GM12878 (cell line): ENCODE data around the gene L1TD1. TPM values are rescaled to one million over a fixed set of nuclear protein-coding genes. Genes with fewer than 3 reads are reported as not detected.

Source experiments
- ATAC-seq: fragments of 200-7000 bp; cut with Tn5 transposase; 3 replicates; pipeline ENCODE4 v1.9.1; 2020; ENCODE audit warnings: mild to moderate bottlenecking, moderate library complexity
- BruUV-seq: library from RNA; stranded (reverse); fragments of 400-500 nt; replicated peaks from 2 replicates; lab custom pipeline; 2021; lab: Mats Ljungman, UMichigan
- CTCF ChIA-PET: fragments of 300-600 bp; sonication (Branson Sonifier 250); formaldehyde crosslinking; extraction: SDS; loops from one replicate; lab custom pipeline; 2021; ENCODE audit warnings: inconsistent platforms; lab: Yijun Ruan, JAX
- POLR2A ChIA-PET: fragments of 350-600 bp; formaldehyde crosslinking; extraction: SDS; loops from one replicate; lab custom pipeline; 2021; ENCODE audit warnings: inconsistent platforms; lab: Charles Lee
- RAD21 ChIA-PET: fragments of 300-600 bp; sonication (Branson Sonifier 250); formaldehyde crosslinking; loops from one replicate; lab custom pipeline; 2023; ENCODE audit warnings: antibody characterized with exemption; ENCODE audit not compliant: unreplicated experiment; lab: Charles Lee
- SMC1A ChIA-PET: fragments of 300-600 bp; sonication (Branson Sonifier 250); formaldehyde crosslinking; loops from one replicate; lab custom pipeline; 2023; ENCODE audit not compliant: unreplicated experiment, uncharacterized antibody; lab: Charles Lee
- DNase-seq: peaks from one replicate; pipeline ENCODE4 v3.0.0-alpha.2; 2011; ENCODE audit warnings: low read depth, low spot score
- FAIRE-seq: peaks from 3 replicates; lab custom pipeline; 2011; peaks lifted over from hg19 to GRCh38; lab: Jason Lieb, UNC
- H2AFZ ChIP-seq: 2 replicates; pipeline ENCODE4 v1.6.0; 2011; ENCODE audit warnings: low read depth, low read length, control low read depth; ENCODE audit not compliant: control insufficient read depth
- H3K27ac ChIP-seq: 2 replicates; pipeline ENCODE4 v1.5.1; 2011; ENCODE audit warnings: control low read depth; ENCODE audit not compliant: control insufficient read depth, insufficient read depth
- H3K27me3 ChIP-seq, 2 experiments: replicated peaks in 1 of 2; 2 replicates each; pipeline versions ENCODE4 v1.6.0 to v1.6.1; 2011; ENCODE audit warnings: low read length in 1 of 2; ENCODE audit not compliant: control insufficient read depth in 2 of 2, insufficient read depth in 2 of 2
- H3K36me3 ChIP-seq, 2 experiments: 2 replicates each; pipeline ENCODE4 v1.5.1; 2011; ENCODE audit warnings: low read length in 1 of 2; ENCODE audit not compliant: control insufficient read depth in 2 of 2, insufficient read depth in 2 of 2
- H3K4me1 ChIP-seq: 2 replicates; pipeline ENCODE4 v1.6.1; 2011; ENCODE audit warnings: mild to moderate bottlenecking, low read length, moderate library complexity, mixed read lengths; ENCODE audit not compliant: control insufficient read depth, insufficient read depth
- H3K4me2 ChIP-seq: 2 replicates; pipeline ENCODE4 v1.6.0; 2011; ENCODE audit warnings: control low read depth; ENCODE audit not compliant: control insufficient read depth, insufficient read depth
- H3K4me3 ChIP-seq: fragments of 200-600 bp; sonication (generic); 2 replicates; pipeline ENCODE4 v1.5.1; 2016
- H3K79me2 ChIP-seq: 2 replicates; pipeline ENCODE4 v1.6.0; 2011; ENCODE audit warnings: low read length; ENCODE audit not compliant: control insufficient read depth, insufficient read depth
- H3K9ac ChIP-seq: 2 replicates; pipeline ENCODE4 v1.8.0; 2011; ENCODE audit warnings: low read length, control low read depth, mixed read lengths; ENCODE audit not compliant: control insufficient read depth, insufficient read depth
- H3K9me3 ChIP-seq: replicated peaks from 3 replicates; pipeline ENCODE4 v1.5.1; 2011; ENCODE audit warnings: mild to moderate bottlenecking, low read length; ENCODE audit not compliant: control insufficient read depth, insufficient read depth
- H4K20me1 ChIP-seq: 2 replicates; pipeline ENCODE4 v1.6.0; 2011; ENCODE audit not compliant: control insufficient read depth, insufficient read depth
- BHLHE40 ChIP-seq, 2 experiments: fragments of 450-650 bp in 1 of 2; IDR thresholded peaks; 2 replicates each; pipeline ENCODE4 v1.6.1; 2011 to 2017; ENCODE audit warnings: low read depth in 2 of 2, borderline replicate concordance in 1 of 2, improper control_type of control experiment in 1 of 2, low read length in 1 of 2, mild to moderate bottlenecking in 1 of 2
- BRCA1 ChIP-seq: IDR thresholded peaks from 2 replicates; pipeline ENCODE4 v1.6.1; 2011; ENCODE audit warnings: low read depth, low read length, improper control_type of control experiment
- DPF2 ChIP-seq: fragments of 450-650 bp; IDR thresholded peaks from 2 replicates; pipeline ENCODE4 v1.6.1; 2017; ENCODE audit warnings: mild to moderate bottlenecking
- ELK1 ChIP-seq: IDR thresholded peaks from 2 replicates; pipeline ENCODE4 v1.6.1; 2012; ENCODE audit warnings: low read depth, low read length, improper control_type of control experiment
- JUND ChIP-seq: IDR thresholded peaks from 2 replicates; pipeline ENCODE4 v1.6.1; 2012; ENCODE audit warnings: low read depth, mild to moderate bottlenecking, low read length, improper control_type of control experiment, moderate library complexity
- MEF2A ChIP-seq: IDR thresholded peaks from 2 replicates; pipeline ENCODE4 v1.6.1; 2011; ENCODE audit warnings: low read depth, mild to moderate bottlenecking, low read length, moderate library complexity; ENCODE audit not compliant: insufficient read depth
- NFIC ChIP-seq: IDR thresholded peaks from 2 replicates; pipeline ENCODE4 v1.6.1; 2012; ENCODE audit warnings: low read depth, mild to moderate bottlenecking, inconsistent platforms, low read length, moderate library complexity
- NR2C1 ChIP-seq: fragments of 450-650 bp; IDR thresholded peaks from 2 replicates; pipeline ENCODE4 v1.6.1; 2017; ENCODE audit warnings: antibody characterized with exemption, mild to moderate bottlenecking, moderate library complexity
- PML ChIP-seq: IDR thresholded peaks from 2 replicates; pipeline ENCODE4 v1.6.1; 2012; ENCODE audit warnings: low read length, inconsistent platforms
- POLR2A ChIP-seq: IDR thresholded peaks from 2 replicates; pipeline ENCODE4 v1.6.1; 2011; ENCODE audit warnings: low read depth, mild to moderate bottlenecking, low read length
- RAD21 ChIP-seq: IDR thresholded peaks from 2 replicates; pipeline ENCODE4 v1.6.1; 2011; ENCODE audit warnings: mild to moderate bottlenecking, low read depth, low read length, moderate library complexity; ENCODE audit not compliant: insufficient read depth
- RB1 ChIP-seq: fragments of 450-650 bp; formaldehyde crosslinking; IDR thresholded peaks from 2 replicates; pipeline ENCODE4 v1.6.1; 2017; ENCODE audit warnings: mild to moderate bottlenecking, borderline replicate concordance
- SMAD1 ChIP-seq: fragments of 450-650 bp; IDR thresholded peaks from 2 replicates; pipeline ENCODE4 v1.6.1; 2018; ENCODE audit warnings: mild to moderate bottlenecking, low read depth; ENCODE audit not compliant: partially characterized antibody
- SUPT20H ChIP-seq: IDR thresholded peaks from 2 replicates; pipeline ENCODE4 v1.6.1; 2011; ENCODE audit warnings: low read depth, mild to moderate bottlenecking, low read length, moderate library complexity, borderline replicate concordance; ENCODE audit not compliant: control insufficient read depth
- ZBED1 ChIP-seq: IDR thresholded peaks from 2 replicates; pipeline ENCODE4 v1.6.1; 2016; ENCODE audit warnings: borderline replicate concordance
- ZNF274 ChIP-seq: IDR thresholded peaks from one replicate; pipeline ENCODE4 v1.8.0; 2011; ENCODE audit not compliant: insufficient read length, insufficient read depth
- ZNF384 ChIP-seq: IDR thresholded peaks from 2 replicates; pipeline ENCODE4 v1.6.1; 2012; ENCODE audit warnings: low read depth, mild to moderate bottlenecking, low read length, improper control_type of control experiment, borderline replicate concordance
- WGBS: methylation state at CpG from one replicate; pipeline ENCODE4 v1.1.6; 2016; ENCODE audit warnings: low lambda C conversion rate; ENCODE audit not compliant: insufficient replicate concordance, insufficient coverage; ENCODE audit errors: missing lambda C conversion rate; 5-methylcytosine and 5-hydroxymethylcytosine counted together
- in situ Hi-C: fragments of 300-500 bp; cut with MboI; formaldehyde crosslinking; loops from 9 replicates; pipeline ENCODE4 v1.14.3; 2018; ENCODE audit warnings: mixed read lengths
- intact Hi-C: fragments of 100-400 bp; cut with micrococcal nuclease; formaldehyde crosslinking; loops from one replicate; pipeline ENCODE4 v1.14.2; 2022; ENCODE audit not compliant: unreplicated experiment
- polyA plus RNA-seq, 11 experiments: library from polyadenylated mRNA; depleted of rRNA in 4 of 11; unstranded in 6 of 11; stranded (reverse) in 5 of 11; fragments of >200 nt; fragmentation: Nextera tagmentation in 4 of 11; fragmentation: Illumina TruSeq in 1 of 11; extraction: Ambion mirVana in 4 of 11; extraction: Trizol in 1 of 11; gene quantifications; 1 replicate in 1 of 11; 2 replicates in 10 of 11; pipeline versions ENCODE4 v1.2.1 to v1.2.3, GENCODE V29; 2011 to 2016; ENCODE audit warnings: inconsistent platforms in 2 of 11, missing spikeins in 2 of 11, low read depth in 1 of 11
- total RNA-seq, 4 experiments: library from RNA; depleted of rRNA in 3 of 4; stranded (reverse); fragments of >200 nt in 3 of 4; fragmentation: Illumina TruSeq in 1 of 4; extraction: Trizol in 1 of 4; gene quantifications; 2 replicates each; pipeline versions ENCODE4 v1.2.1 to v1.2.3, GENCODE V29; 2013 to 2021
- TF ChIP-seq, protein P1 (sequence below): fragments of 450-650 bp; IDR thresholded peaks from 2 replicates; pipeline ENCODE4 v1.6.1; 2016; ENCODE audit warnings: mild to moderate bottlenecking, moderate library complexity, borderline replicate concordance
- TF ChIP-seq, protein P2 (sequence below): IDR thresholded peaks from 2 replicates; pipeline ENCODE4 v1.6.1; 2011; ENCODE audit warnings: low read depth, low read length, improper control_type of control experiment, borderline replicate concordance
- TF ChIP-seq, protein P3 (sequence below): IDR thresholded peaks from 2 replicates; pipeline ENCODE4 v1.6.1; 2012; ENCODE audit warnings: low read depth, low read length, improper control_type of control experiment

The L1TD1 gene
- total and polyA plus RNA-seq, 10 of the 15 experiments (the other 5 are each of a cell fraction or from before 2014, with no cell fraction given): 0.07 to 0.31 (median 0.21) TPM; not detected in 7

- ChIA-PET POLR2A (no interaction called here), CTCF (interaction anchor here (1.2 kb wide), 1 partner anchor 27 kb away, joined by 3 read pairs; no protein-coding TSS in a partner anchor), RAD21 (no interaction called here), SMC1A (no interaction called here)
- H3K4me1 ChIP-seq: no peaks in the 10 kb centered on the region
- H2AFZ ChIP-seq: no peak overlapping the region
- TF ChIP-seq ELK1: no peak
- TF ChIP-seq, protein P1, sequence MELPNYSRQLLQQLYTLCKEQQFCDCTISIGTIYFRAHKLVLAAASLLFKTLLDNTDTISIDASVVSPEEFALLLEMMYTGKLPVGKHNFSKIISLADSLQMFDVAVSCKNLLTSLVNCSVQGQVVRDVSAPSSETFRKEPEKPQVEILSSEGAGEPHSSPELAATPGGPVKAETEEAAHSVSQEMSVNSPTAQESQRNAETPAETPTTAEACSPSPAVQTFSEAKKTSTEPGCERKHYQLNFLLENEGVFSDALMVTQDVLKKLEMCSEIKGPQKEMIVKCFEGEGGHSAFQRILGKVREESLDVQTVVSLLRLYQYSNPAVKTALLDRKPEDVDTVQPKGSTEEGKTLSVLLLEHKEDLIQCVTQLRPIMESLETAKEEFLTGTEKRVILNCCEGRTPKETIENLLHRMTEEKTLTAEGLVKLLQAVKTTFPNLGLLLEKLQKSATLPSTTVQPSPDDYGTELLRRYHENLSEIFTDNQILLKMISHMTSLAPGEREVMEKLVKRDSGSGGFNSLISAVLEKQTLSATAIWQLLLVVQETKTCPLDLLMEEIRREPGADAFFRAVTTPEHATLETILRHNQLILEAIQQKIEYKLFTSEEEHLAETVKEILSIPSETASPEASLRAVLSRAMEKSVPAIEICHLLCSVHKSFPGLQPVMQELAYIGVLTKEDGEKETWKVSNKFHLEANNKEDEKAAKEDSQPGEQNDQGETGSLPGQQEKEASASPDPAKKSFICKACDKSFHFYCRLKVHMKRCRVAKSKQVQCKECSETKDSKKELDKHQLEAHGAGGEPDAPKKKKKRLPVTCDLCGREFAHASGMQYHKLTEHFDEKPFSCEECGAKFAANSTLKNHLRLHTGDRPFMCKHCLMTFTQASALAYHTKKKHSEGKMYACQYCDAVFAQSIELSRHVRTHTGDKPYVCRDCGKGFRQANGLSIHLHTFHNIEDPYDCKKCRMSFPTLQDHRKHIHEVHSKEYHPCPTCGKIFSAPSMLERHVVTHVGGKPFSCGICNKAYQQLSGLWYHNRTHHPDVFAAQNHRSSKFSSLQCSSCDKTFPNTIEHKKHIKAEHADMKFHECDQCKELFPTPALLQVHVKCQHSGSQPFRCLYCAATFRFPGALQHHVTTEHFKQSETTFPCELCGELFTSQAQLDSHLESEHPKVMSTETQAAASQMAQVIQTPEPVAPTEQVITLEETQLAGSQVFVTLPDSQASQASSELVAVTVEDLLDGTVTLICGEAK: no peak
- no peak for TF ChIP-seq ZBED1
- TF ChIP-seq BHLHE40 (IDR thresholded peaks at IDR 0.05; ENCODE audit: borderline replicate concordance in 1 of 2, low read depth in 2 of 2, low read length in 1 of 2): no peak
- no peak for TF ChIP-seq RB1
- no peak for TF ChIP-seq RAD21
- TF ChIP-seq ZNF274: no peak
- no peak for TF ChIP-seq MEF2A
- no peak for TF ChIP-seq BRCA1
- no peak for TF ChIP-seq DPF2
- no peak for TF ChIP-seq ZNF384
- TF ChIP-seq NFIC: no peak
- TF ChIP-seq JUND: no peak
- no peak for TF ChIP-seq SMAD1
- TF ChIP-seq, protein P2, sequence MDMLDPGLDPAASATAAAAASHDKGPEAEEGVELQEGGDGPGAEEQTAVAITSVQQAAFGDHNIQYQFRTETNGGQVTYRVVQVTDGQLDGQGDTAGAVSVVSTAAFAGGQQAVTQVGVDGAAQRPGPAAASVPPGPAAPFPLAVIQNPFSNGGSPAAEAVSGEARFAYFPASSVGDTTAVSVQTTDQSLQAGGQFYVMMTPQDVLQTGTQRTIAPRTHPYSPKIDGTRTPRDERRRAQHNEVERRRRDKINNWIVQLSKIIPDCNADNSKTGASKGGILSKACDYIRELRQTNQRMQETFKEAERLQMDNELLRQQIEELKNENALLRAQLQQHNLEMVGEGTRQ: no peak
- TF ChIP-seq PML: no peak
- TF ChIP-seq POLR2A: no peak
- no peak for TF ChIP-seq SUPT20H
- TF ChIP-seq NR2C1: no peak
- TF ChIP-seq, protein P3, sequence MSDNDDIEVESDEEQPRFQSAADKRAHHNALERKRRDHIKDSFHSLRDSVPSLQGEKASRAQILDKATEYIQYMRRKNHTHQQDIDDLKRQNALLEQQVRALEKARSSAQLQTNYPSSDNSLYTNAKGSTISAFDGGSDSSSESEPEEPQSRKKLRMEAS: no peak
- intact Hi-C loops (no loop called here), in situ Hi-C loops (no loop called here)
- H3K36me3 ChIP-seq: no peaks in the 10 kb centered on the region
- DNase-seq: no peak
- H3K79me2 ChIP-seq: no peaks in the 10 kb centered on the region
- H3K4me2 ChIP-seq: no peak overlapping the region
- no peak overlapping the region for H3K4me3 ChIP-seq
- no peak overlapping the region for H3K27ac ChIP-seq
- H4K20me1 ChIP-seq: no peaks in the 10 kb centered on the region
- H3K9me3 ChIP-seq: no peaks in the 10 kb centered on the region
- WGBS: 0% methylated on average over 1 of the region's 1 CpG
- H3K9ac ChIP-seq: no peak overlapping the region
- no peak for FAIRE-seq
- ATAC-seq: no peak
- BruUV-seq: no TSS peak
- H3K27me3 ChIP-seq: no peaks in the 10 kb centered on the region
Observed at GRCh38 chr1:62221171-62221570, 26.5 kb downstream of the L1TD1 start.
